GM15510 (cell line): ENCODE data around the gene MRO.

Experiments used
- POLR2A ChIP-seq: IDR thresholded peaks from 3 replicates; pipeline ENCODE4 v1.6.1; 2011; ENCODE audit warnings: borderline replicate concordance; ENCODE audit not compliant: insufficient read length; ENCODE audit errors: extremely low read depth

MRO gene

DNA sequence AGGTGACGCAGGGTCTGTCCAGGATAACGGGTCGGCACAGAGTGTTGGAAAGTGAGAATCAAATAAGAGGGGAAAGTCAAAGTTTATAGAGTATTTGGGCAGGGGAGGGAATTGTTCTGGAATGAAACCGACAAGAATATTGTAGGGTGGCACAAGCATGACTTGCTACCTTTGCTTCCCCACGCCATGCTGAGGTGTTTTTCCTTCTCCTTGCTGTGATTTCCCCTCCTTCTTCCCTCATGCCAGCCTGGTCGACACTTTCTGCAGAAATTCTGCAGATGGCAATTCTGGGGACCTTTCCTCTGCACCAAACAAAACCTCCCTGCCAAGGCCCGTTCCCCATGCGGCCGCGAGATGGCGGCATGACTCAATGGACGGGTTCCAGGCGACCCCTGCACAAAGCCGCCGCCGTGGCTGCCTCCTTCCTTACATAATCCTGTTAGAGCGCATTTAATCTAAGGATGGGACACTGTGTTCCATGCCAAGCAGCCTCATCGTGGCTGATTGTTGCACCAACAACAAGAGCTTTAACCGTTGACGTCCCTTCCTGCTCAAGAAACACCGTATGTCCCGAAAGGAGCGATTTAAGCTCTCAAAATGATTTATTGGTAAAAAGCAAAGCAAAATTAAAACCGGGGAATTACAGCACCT lies at the start of gene MRO:
MRO (minus strand) TSS at position 289 of the 651 bp plus-strand sequence. CDS start 10,616 bp downstream, outside the sequence.
- TF ChIP-seq POLR2A = no peak

DNA sequence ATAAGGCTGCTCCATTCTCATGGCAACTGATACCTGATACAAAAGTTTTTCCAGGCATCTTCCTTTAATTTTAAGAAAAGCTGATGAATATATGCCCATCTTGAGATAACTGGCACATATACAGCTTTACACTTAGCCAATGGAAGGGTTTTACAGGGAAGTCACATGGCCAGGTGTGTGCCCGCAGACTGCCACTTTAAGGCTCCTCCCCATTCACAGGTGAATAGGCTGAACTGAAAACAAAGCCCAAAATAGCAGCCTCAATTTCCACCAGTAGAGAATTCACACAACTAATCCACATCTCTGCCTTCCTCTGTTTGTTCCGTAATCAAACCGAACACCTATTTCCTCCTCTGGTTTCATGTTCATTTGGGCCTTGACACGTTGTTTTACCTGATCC lies 49.3 kb upstream of the MRO start:
- no peak for TF ChIP-seq POLR2A

DNA sequence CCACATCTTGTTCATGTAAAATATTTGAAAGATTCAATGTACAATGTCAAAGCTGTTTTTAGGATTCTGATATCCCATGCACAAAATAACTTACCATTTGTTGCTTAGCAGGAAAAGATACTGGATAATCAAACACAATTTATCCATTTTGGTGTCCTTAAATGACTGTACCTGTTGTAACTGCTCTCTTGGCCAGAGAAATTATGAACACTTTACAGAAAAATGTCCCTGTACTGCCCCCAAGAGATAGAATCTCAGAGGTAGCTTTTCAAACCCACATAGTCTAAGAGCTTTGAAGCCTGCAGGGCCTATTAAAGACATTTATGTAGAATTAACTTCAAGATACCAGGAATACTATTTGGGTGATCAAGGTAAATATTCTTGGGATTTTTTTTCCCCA lies 46.9 kb upstream of the MRO start:
- no peak for TF ChIP-seq POLR2A

DNA sequence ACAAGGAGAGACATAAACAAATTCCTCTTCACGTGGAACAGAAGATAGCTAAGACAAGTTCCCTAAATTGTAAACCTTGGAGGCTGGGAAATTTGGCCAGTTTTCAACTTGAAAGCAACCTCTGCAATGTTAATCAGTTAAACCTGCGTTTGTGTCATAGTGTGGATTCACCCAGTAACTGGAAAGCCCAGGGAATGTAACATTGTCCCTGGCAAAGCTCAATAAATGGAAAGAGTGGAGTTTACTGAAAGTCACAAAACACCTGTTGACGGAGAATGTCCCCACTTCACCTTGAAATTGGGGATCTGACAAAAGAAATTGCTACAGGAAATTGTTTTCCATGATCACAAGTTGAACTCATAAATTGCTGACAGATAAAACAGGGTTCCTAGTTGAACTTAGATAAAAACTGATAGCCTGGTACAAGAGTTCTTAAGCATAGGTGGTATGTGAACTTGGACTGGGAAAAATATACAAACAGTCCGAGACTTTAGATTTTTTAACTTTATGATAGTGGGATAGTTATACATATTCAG lies 44.1 kb upstream of the MRO start:
- no peak for TF ChIP-seq POLR2A

DNA sequence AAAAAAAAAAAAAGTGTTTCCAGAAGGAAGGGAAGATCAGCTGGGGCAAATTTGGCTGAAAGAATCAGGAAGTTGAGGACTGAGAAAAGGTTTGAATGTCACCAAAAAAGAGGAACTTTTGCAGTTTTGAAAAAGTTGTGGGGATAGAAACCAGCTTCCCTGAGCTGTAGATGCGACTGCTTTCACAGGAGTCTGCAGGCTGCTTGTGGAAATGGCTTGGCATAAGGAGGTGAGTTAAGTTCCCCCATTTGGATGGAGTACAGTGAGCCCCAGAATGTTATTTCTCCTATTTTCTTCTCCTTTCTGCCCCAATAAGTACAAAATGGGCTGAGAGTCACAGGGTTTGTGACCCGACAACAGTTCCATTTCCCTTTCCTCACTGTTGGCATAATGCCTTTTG lies 42.6 kb upstream of the MRO start:
- no peak for TF ChIP-seq POLR2A

DNA sequence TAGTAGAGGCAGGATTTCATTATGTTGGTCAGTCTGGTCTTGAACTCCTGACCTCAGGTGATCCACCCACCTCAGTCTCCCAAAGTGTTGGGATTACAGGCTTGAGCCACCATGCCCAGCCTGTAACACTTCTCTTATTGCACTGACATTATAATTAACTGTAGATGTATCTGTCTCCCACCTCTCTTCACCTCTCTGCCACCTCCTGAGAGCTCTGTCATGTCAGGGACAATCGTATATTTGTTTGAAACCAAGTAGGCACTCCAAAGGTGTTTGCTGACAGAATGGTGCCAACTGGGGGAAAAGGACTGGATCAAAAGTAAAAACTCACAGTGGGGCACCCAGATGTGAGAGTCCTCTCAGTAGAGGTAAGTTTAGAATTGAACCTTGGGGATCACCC lies 41.8 kb upstream of the MRO start:
- TF ChIP-seq POLR2A = no peak

DNA sequence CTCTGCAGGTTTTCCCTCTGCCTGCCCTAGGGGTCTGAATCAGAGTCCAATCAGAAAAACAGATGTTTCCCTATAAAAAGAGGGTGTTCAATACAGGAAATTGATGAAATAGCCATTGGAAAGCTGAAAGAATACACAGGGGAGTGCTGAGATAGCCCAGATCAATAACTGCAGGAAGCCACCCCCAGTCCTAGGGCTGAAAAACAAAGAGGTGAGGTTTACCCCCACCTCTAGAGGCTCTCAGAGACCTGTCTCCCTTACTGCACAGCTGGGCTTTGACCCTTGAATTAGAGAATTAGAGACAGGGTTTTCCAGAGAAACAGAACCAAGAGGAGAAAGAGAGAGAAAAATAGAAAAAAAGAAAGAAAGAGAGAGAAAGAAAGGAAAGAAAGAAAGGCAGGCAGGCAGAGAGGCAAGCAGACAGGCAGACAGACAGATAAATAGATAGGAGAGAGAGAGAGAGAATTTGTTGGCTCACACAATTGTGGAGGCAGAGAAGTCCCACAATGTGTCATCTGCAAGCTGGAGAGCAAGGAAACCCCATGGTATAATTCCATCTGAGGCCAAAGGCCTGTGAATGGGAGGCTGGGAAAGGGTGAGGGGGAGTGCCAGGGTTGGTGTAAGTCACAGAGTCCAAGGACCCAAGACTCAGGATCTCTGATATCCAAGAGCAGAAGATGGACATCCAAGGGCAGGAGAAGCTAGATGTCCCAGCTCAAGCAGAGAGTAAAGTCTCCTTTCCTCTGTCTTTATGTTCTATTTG lies 40.2 kb upstream of the MRO start:
- no peak for TF ChIP-seq POLR2A

DNA sequence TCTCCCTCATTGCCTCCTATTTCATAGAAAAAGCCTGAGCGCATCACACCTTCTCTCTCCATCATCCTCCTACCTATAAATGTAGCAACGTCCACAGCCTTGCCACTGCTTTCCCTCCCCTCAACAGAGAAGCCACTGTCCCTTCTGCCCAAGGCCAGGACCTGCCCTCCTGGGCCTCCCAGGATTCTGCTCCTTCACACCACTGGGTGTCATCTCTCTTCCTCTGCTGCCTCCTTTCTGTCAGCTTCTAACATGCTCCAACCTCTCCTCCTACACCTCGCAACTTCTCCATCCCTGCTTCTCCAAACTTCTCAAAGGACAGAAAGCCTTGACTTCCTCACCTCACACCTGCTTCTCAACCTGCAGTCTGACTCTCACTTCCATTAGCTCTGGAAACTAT lies 37.9 kb upstream of the MRO start:
- TF ChIP-seq POLR2A = no peak

DNA sequence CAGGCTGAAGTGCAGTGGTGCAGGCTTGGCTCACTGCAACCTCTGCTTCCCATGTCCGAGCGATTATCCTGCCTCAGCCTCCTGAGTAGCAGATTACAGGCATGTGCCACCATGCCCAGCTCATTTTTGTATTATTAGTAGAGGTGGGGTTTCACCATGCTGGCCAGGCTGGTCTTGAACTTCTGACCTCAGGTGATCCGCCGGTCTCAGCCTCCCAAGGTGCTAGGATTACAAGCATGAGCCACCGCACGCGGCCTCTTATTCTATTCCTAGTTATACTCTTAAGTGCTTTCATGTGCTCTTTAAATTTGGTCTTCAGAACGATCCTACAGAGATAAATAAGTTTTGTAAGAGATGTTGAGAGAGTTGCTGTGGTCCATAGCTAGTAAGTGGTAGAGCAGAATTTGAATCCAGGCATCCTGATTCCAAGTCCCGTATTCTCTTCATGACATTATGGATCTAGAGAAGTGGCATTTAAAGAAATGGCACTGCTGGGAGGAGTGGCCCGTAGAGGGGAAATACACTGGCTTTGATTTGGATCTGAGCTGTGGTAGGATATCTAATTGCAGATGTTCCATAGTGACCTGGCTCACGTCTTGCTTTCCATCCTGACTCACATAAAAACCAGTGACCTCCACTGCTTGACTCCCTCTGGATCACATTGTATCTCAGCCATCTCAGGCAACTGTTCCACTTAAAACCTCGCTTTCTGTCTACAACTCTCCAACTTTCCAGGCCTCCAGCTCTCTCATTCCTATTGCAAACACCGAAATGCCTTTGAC lies 36.4 kb upstream of the MRO start:
- no peak for TF ChIP-seq POLR2A

DNA sequence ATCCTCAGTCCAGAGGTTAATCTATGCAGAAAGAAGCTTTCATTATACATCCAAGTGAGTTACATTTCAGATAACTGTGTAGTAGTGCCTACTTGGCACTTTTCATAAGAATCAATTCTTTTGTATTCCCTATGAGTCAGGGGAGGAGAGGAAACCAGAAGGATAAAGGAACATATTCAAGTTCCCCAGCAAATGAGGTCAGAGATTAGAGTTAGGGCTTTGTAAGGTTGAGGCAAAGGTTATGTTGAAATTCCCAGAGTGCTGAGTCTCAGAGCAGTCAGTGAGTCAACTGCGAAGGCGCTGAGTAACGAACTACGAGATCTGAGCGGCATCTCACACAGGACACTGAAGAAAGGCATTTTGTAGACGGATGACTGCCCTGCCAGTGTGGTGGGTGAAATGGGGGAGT lies 34.1 kb upstream of the MRO start:
- no peak for TF ChIP-seq POLR2A

DNA sequence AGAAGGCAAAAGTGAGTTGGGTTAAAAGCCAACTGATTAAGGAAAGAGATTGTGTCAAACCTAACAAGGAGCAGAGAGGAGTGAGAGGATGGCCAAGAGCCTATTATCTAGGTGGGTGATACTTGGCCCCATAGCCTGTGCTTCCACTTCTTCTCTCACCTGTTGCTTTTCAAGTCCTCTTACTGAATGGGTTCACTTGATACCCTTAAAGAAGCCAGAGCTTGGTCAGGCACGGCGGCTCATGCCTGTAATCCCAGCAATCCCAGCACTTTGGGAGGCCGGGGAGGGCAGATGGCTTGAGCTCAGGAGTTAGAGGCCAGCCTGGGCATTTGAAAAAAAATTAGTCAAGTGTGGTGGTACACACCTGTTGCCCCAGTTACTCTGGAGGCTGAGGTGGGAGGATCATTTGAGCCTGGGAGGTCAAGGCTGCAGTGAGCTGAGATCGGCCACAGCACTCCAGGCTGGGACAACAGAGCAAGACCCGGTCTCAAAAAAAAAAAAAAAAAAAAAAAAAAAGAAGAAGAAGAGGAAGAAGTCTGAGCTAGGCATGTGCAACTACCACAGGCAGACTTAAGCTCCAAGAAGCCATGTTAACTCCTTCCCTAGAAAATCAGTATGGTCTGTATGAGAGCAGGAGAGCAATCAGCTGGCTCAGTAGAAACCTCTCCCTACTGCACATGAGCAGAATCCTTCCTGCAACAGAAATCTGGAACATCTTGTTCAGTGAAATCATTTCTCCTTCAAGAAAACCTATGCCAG lies 30.7 kb upstream of the MRO start:
- no peak for TF ChIP-seq POLR2A

DNA sequence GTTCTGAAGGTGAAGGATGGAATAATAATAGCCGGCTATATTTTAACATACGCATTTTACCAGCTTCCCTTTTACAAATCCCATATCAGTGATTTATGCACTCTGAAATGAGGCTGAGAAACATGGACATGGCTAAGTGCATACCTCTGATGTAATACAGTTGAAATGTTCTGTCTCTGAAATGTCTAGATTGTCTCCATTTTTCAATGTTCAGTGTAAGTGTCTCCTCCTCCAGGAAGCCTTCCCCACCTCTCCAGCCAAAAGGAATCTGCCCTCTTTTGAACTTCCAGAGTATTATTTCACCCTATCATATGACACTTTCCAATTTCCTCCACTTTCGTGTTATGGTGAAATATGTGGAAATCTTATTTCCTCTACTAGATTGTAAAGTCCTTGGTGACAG lies 29.6 kb upstream of the MRO start:
- TF ChIP-seq POLR2A = no peak

DNA sequence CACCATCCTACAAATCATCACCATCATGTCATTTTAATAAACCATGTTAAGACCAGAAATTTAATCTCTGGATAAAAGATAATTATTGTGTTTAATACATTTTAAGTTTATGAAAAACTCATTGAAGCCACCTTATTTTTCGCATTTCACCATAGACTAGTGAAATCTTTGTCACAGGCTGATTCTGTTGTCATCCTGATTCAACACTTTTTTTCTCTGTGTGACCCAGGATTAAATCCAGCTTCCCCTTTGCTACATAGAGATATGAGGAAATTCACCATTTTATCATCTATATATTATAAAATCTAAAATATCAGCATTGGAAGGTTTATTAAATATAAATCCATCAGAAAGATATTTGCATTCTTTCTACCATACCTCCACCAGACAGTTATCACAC lies 29.2 kb upstream of the MRO start:
- no peak for TF ChIP-seq POLR2A

DNA sequence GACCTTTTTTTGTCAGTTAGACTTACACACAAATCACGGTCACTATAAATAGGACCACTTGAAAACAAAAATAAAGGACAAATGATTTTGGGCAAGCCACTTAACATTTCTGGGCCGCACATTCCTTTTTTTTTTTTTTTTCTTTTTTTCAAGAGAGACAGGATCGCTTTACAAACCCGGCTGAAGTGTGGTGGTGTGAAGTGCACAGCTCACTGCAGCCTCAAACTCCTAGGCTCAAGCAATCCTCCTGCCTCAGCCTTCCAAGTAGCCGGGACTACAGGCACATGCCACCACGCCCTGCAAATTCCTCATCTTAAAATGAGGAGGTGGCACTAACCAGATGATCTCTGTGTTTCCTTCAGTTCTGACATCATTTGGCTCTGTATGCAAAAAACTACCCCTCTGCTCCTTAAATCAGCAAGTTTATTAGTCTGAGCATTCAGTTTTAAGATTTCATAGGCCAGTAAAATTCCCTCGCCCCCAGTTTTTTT lies 28.3 kb upstream of the MRO start:
- no peak for TF ChIP-seq POLR2A
